Hepatocyte (in vitro differentiated cells): ENCODE measurements around the gene NPHP4.

Experiments used
- EZH2 ChIP-seq: fragments of 200-600 bp; sonication (generic); IDR thresholded peaks from 2 replicates; pipeline ENCODE4 v1.6.1; 2016; ENCODE audit warnings: antibody characterized with exemption, mild to moderate bottlenecking, borderline replicate concordance
- TF ChIP-seq, protein P1 (sequence below): fragments of 200-600 bp; sonication (generic); IDR thresholded peaks from 2 replicates; pipeline ENCODE4 v1.5.1; 2016; ENCODE audit warnings: antibody characterized with exemption, mild to moderate bottlenecking; ENCODE audit not compliant: poor library complexity

GRCh38 chr1:5918275-5918649 lies 74.0 kb downstream of the NPHP4 start:
- no peak for TF ChIP-seq EZH2
- TF ChIP-seq, protein P1, sequence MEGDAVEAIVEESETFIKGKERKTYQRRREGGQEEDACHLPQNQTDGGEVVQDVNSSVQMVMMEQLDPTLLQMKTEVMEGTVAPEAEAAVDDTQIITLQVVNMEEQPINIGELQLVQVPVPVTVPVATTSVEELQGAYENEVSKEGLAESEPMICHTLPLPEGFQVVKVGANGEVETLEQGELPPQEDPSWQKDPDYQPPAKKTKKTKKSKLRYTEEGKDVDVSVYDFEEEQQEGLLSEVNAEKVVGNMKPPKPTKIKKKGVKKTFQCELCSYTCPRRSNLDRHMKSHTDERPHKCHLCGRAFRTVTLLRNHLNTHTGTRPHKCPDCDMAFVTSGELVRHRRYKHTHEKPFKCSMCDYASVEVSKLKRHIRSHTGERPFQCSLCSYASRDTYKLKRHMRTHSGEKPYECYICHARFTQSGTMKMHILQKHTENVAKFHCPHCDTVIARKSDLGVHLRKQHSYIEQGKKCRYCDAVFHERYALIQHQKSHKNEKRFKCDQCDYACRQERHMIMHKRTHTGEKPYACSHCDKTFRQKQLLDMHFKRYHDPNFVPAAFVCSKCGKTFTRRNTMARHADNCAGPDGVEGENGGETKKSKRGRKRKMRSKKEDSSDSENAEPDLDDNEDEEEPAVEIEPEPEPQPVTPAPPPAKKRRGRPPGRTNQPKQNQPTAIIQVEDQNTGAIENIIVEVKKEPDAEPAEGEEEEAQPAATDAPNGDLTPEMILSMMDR = no peak
